GM21737 (cell line): ENCODE data around the gene KRT9.
"Not testable (repeated sequence)": the region's sequence is repeated elsewhere in the genome, so short reads cannot be mapped to it uniquely, and the experiment has no call there.

ENCODE experiments used
- ATAC-seq: cut with Tn5 transposase; IDR thresholded peaks from one replicate; pipeline ENCODE4 v1.9.1; 2021; ENCODE audit warnings: mild to moderate bottlenecking, moderate library complexity; ENCODE audit not compliant: unreplicated experiment

KRT9 gene

GRCh38 chr17:41579484-41580243 lies 7.8 kb upstream of the KRT9 start:
- ATAC-seq: no peak

- ATAC-seq: no peak
These were observed 7.1 kb upstream of the KRT9 start for GRCh38 chr17:41578971-41579370.

GRCh38 chr17:41578538-41578937 lies 6.7 kb upstream of the KRT9 start:
- ATAC-seq: no peak

GRCh38 chr17:41576740-41577139 lies 4.9 kb upstream of the KRT9 start:
- not testable (repeated sequence) for ATAC-seq

DNA sequence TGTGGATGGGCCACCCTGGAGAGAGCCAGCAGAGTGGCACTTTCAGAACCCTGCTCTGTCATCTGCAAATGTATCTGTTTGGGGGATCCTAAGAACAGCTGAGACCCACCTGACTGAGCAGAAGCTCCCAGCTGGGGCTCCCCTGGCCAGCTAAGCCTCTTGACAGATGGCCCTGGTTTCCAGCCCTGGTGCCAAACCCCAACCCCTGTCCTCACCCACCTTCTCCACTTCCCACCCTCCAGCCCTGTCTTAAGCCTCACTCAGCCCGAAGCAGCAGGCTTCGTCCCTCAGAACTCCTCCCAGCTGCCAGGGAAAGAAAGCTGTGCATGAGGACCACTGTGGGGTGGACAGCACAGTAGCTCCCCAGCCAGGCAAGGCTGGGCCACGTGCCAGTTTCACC lies 3.5 kb upstream of the KRT9 start:
- ATAC-seq: no peak

- no peak for ATAC-seq
These were observed 4.5 kb downstream of the KRT9 start for GRCh38 chr17:41567317-41567716.

- no peak for ATAC-seq
These were observed 6.5 kb downstream of the KRT9 start for GRCh38 chr17:41565338-41565737.

DNA sequence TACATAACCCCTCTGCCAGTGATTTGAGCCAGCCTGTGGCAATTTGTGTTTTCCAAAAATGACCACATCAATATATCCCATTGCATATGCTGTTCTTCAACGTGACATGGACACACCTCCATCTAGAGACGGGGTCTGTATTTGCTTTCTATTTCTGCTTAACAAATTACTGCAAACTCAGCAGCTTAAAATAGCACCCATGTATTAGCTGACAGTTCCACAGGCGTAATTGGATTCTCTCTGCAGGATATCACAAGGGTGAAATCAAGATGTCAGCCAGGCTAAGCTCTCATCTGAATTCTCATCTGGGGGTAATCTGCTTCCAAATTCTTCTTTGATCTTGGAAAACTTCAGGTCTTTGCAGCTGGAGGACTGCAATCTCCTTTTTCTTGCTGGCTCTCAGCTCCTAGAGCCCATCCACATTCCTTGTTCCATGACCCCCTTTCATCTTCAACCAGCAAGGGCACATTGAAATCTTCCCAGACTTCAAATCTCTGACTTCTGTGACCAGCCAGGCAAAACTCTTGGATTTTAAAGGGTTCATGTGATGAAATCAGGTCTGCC lies 8.2 kb downstream of the KRT9 start:
- no peak for ATAC-seq

- no peak for ATAC-seq
These were observed 10.3 kb downstream of the KRT9 start for GRCh38 chr17:41561554-41561953.

- ATAC-seq: no peak
These were observed 12.3 kb downstream of the KRT9 start for GRCh38 chr17:41559548-41559947.

DNA sequence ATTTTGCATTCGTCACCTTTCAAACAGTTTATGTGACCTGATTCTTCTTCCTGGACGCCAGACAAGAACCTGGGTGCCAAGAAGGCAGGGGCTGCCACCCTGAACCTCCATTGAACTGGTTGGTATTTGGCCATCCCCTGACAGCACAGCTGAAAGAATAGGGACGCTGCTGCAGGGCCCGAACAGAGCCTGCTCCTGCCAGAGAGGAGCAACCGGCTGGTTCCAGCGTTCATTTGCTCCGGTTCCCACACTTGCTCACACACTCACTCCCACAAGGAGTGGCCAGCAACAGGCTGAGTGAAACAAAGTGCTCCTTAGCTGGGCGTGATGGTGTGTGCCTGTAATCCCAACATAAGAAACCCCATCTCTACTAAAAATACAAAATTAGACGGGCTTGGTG lies 14.9 kb downstream of the KRT9 start:
- no peak for ATAC-seq

GRCh38 chr17:41556306-41556705 lies 15.6 kb downstream of the KRT9 start:
- no peak for ATAC-seq

GRCh38 chr17:41555105-41555887 lies 16.6 kb downstream of the KRT9 start:
- ATAC-seq: no peak

- ATAC-seq: no peak
These were observed 17.7 kb downstream of the KRT9 start for GRCh38 chr17:41553987-41554680.

DNA sequence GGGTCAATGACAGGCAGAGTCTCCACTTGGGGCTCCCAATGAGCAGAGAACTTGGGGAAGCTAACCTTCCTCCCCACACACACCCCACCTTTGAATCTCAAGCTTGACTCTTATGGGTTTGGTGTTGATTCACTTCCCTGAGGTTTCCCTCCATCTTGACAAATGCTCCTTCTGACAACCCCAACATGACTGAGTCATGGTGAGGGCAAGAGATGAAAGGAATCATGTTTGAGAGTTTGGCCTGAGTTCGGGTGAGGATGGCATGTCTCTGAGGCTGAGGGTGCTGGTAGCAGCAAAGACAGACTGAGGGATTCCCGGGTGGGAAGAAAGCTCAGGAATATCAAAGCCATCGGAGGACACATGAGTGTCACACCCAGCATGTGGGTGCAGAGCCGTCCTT lies 18.7 kb downstream of the KRT9 start:
- no peak for ATAC-seq

DNA sequence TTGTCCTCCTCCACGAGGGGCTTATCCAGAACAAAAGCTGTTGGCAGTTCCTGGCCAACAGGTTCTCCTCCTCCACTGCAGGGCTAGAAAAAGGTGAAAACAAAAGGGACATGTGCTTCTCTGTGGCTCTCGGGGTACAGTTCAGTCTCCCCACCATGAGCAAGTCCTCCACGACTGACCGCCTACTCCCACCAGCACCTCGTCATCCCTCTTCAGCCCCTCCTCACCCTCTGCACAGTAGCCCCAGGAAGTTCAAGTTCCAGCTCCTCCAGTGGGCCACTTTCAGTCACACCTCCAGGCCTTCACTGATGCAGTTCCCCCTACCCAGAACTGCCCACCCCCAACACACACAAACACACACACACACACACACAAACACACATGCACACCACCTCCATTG lies 19.4 kb downstream of the KRT9 start:
- ATAC-seq: no peak

DNA sequence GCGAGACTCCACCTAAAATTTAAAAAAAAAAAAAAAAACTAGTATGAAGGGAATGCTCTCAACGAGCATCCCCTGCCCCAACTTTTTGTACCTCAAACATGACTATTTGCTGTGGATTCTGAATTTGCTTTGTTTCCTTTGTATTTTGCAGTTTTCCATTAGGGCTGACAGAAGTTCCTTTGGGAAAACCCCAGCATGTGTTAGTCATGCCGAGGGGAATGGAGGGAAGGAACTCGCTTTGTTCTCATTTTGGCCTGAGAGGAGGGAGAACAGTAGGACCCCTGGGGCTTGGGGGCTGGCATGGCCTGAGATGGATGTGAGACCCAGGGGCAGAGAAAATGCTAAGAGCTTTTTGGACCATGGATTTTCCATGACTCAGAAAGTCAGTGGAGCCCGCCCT lies 20.5 kb downstream of the KRT9 start:
- no peak for ATAC-seq

DNA sequence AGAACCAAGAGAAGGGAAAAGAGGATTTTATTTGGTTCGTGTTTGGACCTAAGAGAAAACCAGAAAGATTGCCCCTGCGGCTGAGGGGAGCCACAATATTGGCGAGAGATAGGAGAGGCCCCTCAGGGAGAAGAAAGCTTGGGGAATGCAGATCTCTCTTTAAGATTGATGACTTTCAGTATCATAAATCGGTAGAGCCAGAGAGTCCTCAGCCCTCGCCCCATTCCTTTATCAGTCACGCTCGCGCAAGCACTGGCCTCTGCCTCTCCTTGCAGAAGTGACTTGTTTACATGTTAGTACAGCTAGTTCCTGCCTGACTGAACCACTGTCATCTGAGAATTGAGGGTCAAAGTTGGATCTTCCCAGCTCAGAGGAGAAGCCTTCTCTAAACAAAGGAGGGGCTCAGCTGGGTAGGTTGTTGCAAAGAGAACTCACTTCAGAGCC lies 22.2 kb downstream of the KRT9 start:
- no peak for ATAC-seq

DNA sequence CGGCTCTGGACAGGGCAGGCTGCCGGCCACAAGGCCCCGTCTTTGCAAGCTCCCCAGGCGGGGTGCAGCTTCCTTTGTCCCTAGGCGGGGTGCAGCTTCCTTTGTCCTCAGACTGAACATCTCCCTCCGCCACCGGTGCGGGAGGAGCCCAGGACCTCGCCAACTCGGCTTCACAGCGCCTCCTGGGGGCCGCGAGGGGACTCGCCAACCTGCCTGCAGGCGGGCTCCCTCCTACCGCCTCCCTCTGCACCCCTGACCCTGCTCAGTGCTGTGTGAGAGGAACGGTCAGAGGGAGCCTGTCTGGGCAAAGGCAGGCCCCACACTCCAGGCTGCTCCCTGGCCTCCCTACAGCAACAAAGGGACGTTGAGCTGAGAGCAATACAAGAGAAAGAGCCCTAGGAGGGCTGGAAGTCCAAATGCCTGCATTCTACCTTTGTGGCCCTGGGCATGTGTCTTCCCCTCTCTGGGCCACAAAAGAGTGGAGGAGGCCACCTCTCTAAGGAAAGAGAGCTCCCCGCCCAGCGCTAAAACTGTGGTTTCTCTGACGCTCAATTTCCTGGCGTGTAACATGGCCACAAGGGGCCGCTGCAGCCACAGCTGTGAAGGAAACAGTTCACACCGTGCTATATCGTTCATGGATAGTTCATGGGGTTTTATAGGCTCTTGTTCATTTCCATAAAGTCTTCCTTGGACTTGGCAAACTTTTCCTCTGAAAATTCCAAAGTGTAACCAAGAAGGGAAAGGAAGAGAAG lies 22.8 kb downstream of the KRT9 start:
- no peak for ATAC-seq

DNA sequence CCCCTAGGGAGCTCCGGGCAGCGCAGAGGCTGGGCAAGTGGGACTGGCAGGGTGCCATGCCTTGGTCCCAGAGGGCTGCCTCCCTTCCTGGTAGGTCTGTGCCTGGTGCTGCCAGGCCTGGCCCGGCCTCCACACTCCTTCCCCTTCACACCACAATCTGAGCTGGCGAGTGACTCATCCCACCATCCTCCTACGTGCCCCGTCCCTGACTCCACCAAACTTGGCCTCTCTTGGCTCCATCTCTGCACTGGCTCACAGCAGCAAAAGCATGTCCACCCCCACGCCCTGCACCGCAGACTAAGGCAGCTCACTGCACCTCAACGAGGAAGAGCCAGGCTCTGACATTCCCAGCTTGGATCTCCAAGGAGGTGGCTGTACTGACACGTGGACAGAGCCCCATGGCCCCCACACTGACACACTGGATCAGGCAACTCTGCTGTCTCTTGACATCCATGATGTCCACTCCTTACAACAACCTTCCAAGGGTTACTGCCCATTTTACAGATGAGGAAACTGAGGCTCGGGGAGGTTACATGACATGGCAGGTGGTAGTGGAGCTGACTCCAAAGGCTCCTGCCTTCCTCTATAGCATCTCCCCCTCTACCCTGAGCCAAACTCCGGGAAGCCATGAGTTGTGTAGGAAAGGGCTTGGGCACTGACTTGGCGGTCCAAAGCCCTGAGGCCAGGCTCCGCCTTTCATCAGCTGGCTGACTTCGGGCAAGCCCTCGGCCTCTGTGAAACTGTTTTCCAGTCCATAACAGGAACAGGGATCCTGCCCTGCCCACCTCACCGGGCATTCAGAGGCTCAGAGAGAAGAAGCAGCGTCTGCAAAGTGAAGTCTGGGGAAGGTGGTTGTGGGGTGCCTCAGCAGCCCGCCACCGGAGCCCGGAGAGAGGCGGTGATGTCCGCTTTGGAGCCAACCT lies 23.7 kb downstream of the KRT9 start:
- no peak for ATAC-seq
